ENCODE results near the gene PIGS. TPM values are rescaled to one million over a fixed set of nuclear protein-coding genes. Genes with fewer than 3 reads are reported as not detected.
A peak's percentile ranks its signal among the peaks of the same experiment; 100 is the strongest.

The PIGS gene
- total and polyA plus RNA-seq, 2 of the 13 experiments (the other 11 are each of a cell fraction or from before 2014, with no cell fraction given): 31.7 to 42.6 TPM

DNA sequence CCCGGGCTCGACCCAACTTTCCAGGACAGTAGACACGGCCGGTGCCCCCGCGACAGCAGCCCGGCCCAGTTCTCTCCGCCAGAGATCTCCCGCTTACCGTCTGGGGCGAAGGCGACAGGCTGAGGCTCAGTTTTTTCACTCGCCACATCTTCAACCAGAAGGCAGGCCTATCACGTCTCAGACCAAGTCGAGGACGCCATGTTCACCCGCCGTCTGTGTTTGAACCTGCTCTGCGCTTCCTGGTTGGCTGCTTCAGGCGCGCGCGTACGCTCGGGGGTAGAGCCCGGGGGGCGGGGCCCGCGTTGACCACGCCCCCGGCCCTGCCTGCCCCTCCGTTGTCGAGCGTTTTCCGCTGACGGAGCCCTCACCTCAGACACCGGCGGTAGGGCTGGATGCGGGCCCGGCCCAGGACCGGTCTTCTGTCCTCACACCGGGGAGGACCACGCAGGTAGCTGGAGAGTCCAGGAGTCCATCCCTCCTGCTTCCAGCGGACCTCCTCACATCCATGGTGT lies 27.5 kb upstream of the PIGS start, which contains the start of gene SPAG5 (continued):
- TF ChIP-seq EHMT2 (IDR thresholded peaks at IDR 0.05; ENCODE audit: borderline replicate concordance, low read depth, low read length) (no peak), SRSF4 (IDR thresholded peaks at IDR 0.05; ENCODE audit: low read depth, low read length, poor library complexity, severe bottlenecking) (no peak), ZKSCAN5 (CRISPR knock-in tag; IDR thresholded peaks at IDR 0.05) (no peak), RAD21 (CRISPR knock-in tag; IDR thresholded peaks at IDR 0.05) (no peak), TRIM24 (CRISPR knock-in tag; IDR thresholded peaks at IDR 0.05) (no peak), ZNF143 (CRISPR knock-in tag; IDR thresholded peaks at IDR 0.05) (no peak), GABPA (IDR thresholded peaks at IDR 0.05; ENCODE audit: low read depth, low read length) (no peak), GABPA (CRISPR knock-in tag; IDR thresholded peaks at IDR 0.05; ENCODE audit: low read depth) (no peak), MTA3 (CRISPR knock-in tag; IDR thresholded peaks at IDR 0.05) (no peak), ZNF24 (IDR thresholded peaks at IDR 0.05) (no peak)
- TF ChIP-seq, protein P1, sequence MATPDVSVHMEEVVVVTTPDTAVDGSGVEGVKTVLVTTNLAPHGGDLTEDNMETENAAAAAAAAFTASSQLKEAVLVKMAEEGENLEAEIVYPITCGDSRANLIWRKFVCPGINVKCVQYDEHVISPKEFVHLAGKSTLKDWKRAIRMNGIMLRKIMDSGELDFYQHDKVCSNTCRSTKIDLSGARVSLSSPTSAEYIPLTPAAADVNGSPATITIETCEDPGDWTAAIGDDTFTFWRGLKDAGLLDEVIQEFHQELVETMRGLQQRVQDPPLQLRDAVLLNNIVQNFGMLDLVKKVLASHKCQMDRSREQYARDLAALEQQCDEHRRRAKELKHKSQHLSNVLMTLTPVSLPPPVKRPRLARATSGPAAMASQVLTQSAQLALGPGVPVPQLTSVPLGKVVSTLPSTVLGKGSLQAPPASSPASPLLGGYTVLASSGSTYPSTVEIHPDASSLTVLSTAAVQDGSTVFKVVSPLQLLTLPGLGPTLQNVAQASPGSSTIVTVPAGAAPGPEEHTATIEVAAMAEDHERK (CRISPR knock-in tag; IDR thresholded peaks at IDR 0.05; ENCODE audit: low read depth): peak; percentile 37; the same call in 1 of the 2 replicates
- TF ChIP-seq, protein P2, sequence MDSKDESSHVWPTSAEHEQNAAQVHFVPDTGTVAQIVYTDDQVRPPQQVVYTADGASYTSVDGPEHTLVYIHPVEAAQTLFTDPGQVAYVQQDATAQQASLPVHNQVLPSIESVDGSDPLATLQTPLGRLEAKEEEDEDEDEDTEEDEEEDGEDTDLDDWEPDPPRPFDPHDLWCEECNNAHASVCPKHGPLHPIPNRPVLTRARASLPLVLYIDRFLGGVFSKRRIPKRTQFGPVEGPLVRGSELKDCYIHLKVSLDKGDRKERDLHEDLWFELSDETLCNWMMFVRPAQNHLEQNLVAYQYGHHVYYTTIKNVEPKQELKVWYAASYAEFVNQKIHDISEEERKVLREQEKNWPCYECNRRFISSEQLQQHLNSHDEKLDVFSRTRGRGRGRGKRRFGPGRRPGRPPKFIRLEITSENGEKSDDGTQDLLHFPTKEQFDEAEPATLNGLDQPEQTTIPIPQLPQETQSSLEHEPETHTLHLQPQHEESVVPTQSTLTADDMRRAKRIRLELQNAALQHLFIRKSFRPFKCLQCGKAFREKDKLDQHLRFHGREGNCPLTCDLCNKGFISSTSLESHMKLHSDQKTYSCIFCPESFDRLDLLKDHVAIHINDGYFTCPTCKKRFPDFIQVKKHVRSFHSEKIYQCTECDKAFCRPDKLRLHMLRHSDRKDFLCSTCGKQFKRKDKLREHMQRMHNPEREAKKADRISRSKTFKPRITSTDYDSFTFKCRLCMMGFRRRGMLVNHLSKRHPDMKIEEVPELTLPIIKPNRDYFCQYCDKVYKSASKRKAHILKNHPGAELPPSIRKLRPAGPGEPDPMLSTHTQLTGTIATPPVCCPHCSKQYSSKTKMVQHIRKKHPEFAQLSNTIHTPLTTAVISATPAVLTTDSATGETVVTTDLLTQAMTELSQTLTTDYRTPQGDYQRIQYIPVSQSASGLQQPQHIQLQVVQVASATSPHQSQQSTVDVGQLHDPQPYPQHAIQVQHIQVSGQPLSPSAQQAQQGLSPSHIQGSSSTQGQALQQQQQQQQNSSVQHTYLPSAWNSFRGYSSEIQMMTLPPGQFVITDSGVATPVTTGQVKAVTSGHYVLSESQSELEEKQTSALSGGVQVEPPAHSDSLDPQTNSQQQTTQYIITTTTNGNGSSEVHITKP (CRISPR knock-in tag; IDR thresholded peaks at IDR 0.05; ENCODE audit: low read depth): no peak
- TF ChIP-seq, protein P3, sequence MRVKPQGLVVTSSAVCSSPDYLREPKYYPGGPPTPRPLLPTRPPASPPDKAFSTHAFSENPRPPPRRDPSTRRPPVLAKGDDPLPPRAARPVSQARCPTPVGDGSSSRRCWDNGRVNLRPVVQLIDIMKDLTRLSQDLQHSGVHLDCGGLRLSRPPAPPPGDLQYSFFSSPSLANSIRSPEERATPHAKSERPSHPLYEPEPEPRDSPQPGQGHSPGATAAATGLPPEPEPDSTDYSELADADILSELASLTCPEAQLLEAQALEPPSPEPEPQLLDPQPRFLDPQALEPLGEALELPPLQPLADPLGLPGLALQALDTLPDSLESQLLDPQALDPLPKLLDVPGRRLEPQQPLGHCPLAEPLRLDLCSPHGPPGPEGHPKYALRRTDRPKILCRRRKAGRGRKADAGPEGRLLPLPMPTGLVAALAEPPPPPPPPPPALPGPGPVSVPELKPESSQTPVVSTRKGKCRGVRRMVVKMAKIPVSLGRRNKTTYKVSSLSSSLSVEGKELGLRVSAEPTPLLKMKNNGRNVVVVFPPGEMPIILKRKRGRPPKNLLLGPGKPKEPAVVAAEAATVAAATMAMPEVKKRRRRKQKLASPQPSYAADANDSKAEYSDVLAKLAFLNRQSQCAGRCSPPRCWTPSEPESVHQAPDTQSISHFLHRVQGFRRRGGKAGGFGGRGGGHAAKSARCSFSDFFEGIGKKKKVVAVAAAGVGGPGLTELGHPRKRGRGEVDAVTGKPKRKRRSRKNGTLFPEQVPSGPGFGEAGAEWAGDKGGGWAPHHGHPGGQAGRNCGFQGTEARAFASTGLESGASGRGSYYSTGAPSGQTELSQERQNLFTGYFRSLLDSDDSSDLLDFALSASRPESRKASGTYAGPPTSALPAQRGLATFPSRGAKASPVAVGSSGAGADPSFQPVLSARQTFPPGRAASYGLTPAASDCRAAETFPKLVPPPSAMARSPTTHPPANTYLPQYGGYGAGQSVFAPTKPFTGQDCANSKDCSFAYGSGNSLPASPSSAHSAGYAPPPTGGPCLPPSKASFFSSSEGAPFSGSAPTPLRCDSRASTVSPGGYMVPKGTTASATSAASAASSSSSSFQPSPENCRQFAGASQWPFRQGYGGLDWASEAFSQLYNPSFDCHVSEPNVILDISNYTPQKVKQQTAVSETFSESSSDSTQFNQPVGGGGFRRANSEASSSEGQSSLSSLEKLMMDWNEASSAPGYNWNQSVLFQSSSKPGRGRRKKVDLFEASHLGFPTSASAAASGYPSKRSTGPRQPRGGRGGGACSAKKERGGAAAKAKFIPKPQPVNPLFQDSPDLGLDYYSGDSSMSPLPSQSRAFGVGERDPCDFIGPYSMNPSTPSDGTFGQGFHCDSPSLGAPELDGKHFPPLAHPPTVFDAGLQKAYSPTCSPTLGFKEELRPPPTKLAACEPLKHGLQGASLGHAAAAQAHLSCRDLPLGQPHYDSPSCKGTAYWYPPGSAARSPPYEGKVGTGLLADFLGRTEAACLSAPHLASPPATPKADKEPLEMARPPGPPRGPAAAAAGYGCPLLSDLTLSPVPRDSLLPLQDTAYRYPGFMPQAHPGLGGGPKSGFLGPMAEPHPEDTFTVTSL (CRISPR knock-in tag; IDR thresholded peaks at IDR 0.05; ENCODE audit: borderline replicate concordance): 0 out of 2 replicates have a peak, but pooled peaks have one; percentile 10
